Measurements from ENCODE around the gene LAMP1.
"Not testable (repeated sequence)": the region's sequence is repeated elsewhere in the genome, so short reads cannot be mapped to it uniquely, and the experiment has no call there.

The LAMP1 gene

GRCh38 chr13:113356596-113356995, 59.6 kb downstream of the LAMP1 start:
- no peak for DNase-seq (ENCODE audit: low spot score)

- no peak for DNase-seq (ENCODE audit: low spot score)
Observed at GRCh38 chr13:113357529-113357928, 60.5 kb downstream of the LAMP1 start.

- DNase-seq (ENCODE audit: low spot score): no peak
Observed at GRCh38 chr13:113358653-113359190, 61.7 kb downstream of the LAMP1 start.

- no peak for DNase-seq (ENCODE audit: low spot score)
Observed at GRCh38 chr13:113359571-113359970, 62.5 kb downstream of the LAMP1 start.

- no peak for DNase-seq (ENCODE audit: low spot score)
Observed at GRCh38 chr13:113360446-113360845, 63.4 kb downstream of the LAMP1 start.

GRCh38 chr13:113361406-113361805, 64.4 kb downstream of the LAMP1 start:
- no peak for DNase-seq (ENCODE audit: low spot score)

GRCh38 chr13:113364311-113364889, 67.4 kb downstream of the LAMP1 start:
- no peak for DNase-seq (ENCODE audit: low spot score)

- DNase-seq (ENCODE audit: low spot score): no peak
Observed at GRCh38 chr13:113364901-113365582, 68.0 kb downstream of the LAMP1 start.

- DNase-seq (ENCODE audit: low spot score): no peak
Observed at GRCh38 chr13:113365583-113365970, 68.5 kb downstream of the LAMP1 start.

- no peak for DNase-seq (ENCODE audit: low spot score)
Observed at GRCh38 chr13:113365971-113366588, 69.0 kb downstream of the LAMP1 start.

- no peak for DNase-seq (ENCODE audit: low spot score)
Observed at GRCh38 chr13:113367020-113367560, 70.1 kb downstream of the LAMP1 start.

GRCh38 chr13:113367771-113368170, 70.7 kb downstream of the LAMP1 start:
- DNase-seq (ENCODE audit: low spot score): no peak

- not testable (repeated sequence) for DNase-seq (ENCODE audit: low spot score)
Observed at GRCh38 chr13:113368353-113368752, 71.3 kb downstream of the LAMP1 start.

- DNase-seq (ENCODE audit: low spot score): no peak
Observed at GRCh38 chr13:113369189-113369588, 72.2 kb downstream of the LAMP1 start.

- no peak for DNase-seq (ENCODE audit: low spot score)
Observed at GRCh38 chr13:113369881-113370280, 72.8 kb downstream of the LAMP1 start.

GRCh38 chr13:113371061-113371460, 74.0 kb downstream of the LAMP1 start:
- DNase-seq (ENCODE audit: low spot score): no peak

- not testable (repeated sequence) for DNase-seq (ENCODE audit: low spot score)
Observed at GRCh38 chr13:113371701-113372100, 74.7 kb downstream of the LAMP1 start.
